HG03520 (cell line): ENCODE measurements around the gene NABP2.

ENCODE experiments used
- ATAC-seq: cut with Tn5 transposase; IDR thresholded peaks from one replicate; pipeline ENCODE4 v1.9.1; 2021; ENCODE audit warnings: mild to moderate bottlenecking, moderate library complexity; ENCODE audit not compliant: unreplicated experiment

Gene NABP2

DNA sequence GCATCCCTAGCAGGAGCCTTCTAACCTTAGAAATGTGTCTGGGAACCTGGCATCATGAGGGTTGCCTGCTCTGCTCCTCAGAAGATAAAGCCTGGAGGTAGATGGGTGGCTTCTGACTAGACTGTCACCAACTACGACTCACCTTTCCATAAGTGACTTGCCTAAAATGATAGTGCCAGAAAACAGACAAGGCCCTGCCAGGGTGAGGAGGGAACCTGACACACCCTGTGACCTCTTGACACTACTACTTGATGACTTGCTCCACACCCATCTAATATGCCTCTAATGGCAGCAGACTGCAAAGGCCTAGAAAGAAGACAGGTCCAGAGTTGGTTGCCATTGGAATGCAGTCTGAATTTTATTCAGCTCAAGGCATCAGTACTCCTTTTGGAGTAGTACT is 11.8 kb upstream of the NABP2 start:
- no peak for ATAC-seq

DNA sequence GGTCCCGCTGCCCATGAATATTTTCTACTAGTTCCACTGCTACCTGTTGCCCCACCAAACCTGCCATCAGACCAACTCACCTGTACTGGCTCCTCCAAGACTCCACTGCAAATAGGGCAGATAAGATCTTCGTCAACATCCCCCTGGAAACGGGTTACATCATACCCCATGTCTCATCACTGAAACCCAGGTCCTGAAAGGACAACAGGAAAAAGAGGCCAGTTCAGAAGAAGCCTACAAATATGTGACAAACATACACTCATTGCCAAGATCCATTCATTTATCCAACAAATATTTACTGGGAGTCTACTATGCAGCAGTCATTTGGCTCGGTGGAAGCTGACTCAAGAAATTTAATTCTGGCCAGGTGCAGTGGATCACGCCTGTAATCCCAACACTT is 10.3 kb upstream of the NABP2 start:
- no peak for ATAC-seq

DNA sequence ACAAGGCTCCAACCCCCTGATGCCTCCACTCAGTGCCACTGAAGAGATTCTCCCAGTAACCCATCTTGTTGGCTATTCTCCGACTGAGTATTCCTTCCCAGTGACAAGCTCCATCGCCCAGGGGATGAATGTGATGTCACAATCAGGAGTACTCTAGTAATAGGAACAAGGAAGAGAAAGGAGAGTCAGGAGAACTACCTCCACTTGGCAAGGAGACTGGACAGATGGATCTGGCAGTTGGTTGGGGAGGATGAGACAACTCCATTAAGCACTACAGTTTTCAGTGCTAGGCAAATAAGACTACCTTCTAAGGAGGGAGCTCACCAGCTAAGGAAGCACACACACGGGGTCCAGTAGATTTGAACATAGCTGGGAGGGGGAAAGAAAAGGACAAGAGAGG is 7.7 kb upstream of the NABP2 start:
- ATAC-seq: no peak

DNA sequence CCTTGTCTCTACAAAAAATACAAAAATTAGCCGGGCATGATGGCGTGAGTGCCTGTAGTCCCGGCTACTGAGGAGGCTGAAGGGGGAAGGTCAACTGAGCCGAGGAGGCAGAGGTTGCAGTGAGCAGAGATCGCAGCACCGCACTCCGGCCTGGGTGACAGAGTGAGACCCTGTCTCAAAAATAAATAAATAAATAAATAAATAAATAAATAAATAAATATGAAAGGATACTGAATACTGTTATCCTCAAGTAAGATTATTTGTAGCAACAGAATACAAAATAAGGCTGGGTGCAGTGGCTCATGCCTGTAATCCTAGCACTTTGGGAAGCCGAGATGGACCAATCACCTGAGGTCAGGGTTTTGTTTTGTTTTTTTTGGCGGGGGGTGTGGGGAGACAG is 4.3 kb upstream of the NABP2 start:
- ATAC-seq: no peak

DNA sequence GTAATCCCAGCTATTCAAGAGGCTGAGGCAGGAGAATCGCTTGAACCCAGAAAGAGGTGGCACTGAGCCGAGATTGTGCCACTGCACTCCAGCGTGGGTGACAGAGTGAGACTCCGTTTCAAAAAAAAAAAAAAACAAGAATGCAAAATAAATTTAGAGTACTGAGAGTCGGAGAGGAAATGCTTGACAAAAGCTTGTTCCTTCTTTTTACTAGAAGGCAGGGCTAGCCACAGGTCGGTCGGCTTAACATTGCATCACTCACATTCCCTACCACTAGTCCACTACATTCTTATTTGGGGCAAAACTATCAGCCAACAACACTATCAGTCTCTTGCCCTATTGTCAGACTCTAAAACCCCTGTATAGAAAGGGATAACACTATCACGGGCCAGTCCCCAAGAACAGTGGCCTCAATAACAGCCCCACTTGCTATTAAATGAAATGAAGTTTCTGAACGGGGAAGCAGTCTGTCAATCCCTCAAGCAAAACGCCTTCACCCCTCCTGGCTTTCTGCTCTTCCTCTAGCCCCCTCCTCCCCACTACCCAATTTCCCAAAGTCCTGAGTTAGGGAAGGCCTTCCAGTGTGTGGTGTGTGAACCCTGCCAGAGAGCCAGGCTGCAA is 3.4 kb upstream of the NABP2 start:
- ATAC-seq: no peak

DNA sequence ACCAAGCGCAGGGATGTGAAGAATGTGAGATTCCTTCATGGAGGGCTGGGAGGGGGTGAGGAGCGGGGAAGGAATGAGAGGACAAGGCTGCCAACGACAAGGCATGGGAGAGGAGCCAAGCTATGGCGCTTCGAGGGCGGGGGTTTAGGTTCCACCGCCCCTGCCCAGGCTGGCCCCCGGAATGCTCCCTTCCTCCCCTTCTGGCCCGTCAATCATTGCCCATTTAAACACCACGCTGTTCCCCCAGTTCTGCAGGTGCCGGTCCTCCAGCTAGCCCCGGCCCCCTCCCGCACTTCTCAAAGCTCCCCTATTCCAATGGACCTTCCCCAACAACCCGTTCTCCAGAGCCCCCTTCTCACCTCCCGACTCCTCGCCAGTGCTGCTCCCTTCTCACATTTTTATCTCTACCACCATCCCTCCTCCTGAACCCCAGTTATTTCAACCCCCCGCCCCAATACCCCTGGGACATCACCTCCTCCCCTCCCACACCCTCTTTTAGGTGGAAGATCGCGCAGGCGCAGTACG is 2.8 kb upstream of the NABP2 start:
- peak; percentile 14 for ATAC-seq

DNA sequence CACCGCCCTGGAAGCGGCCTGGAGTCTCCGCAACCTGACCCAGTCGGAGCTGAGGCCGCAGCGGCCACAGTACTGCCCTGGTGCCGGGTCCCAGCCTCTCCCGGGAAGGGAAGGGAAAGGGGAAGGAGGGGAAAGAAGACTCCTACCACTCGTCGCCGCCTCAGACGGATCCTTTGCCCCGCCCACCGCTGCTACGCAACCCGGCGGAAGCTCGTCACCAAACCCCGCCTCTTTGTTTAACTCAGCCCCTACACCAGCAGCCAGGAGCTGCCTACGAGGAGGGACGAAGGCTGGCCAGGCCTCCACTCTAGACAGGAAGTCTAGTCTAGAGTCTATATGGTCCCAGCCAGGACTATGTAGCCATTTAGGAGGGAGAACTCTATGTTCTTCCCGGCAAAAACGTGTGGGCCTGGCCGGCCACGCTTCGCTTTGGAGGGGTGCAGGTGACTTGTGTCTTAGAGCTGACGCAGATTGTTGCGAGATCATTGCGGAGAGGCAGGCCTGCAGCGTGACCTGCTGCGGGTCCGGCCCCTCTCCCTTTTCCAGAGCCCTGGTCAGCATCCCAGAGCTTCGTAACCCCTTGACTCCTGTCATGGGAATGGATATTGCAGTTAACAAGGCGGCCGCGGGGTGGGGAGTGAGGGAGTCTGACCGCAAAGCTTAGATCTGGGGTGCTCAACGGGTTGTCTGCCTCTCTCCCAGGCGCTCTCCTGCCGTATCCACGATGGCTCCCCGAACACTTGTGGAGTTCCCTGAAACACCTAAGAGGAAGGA is 2.2 kb upstream of the NABP2 start, which contains the start of gene RNF41:
RNF41 (minus strand) TSS at position 166 of the 774 bp plus-strand sequence. CDS start 7,875 bp downstream, outside the sequence.
- peak; percentile 68 for ATAC-seq

DNA sequence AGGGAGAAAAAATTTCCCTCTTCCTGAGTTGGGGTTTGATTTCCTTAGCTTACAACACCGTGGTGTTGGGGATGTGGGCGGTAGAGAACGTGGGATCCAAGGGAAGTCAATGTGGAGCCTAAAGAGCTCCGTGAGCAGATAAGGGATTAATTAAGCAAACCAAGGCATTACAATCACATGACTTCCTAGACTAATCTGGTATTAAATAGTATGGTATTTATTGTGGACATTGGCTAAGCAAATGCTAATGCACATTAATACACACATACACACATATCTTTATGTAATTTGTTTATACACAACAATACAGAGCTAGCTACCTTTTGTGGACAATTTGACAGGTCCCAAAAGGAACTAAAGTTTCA is 1.6 kb upstream of the NABP2 start:
- ATAC-seq: no peak

DNA sequence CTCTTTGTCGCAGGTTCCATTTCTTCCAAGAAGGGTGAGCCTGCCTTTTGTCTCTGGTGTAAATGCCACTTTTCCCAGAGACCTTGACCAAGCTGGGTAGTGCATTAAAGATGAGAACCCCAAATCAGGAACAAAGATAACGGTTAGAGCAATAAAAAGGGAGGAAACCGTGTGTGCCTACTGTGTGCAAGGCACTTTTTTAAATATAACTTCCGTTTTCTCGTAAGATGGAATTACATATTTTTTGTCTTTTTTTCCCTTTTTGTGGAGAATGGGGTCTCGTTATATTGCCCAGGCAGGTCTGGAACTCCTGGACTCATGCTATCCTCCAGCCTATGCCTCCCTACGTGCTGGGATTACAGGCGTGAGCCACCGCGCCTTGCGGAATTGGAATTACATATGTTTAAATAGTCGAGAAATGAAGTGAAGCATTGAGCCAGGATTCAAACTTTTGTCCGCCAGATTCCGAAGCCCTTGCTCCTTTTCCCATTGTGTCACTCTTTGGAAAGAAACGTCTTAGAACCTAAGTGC is 506 bp upstream of the NABP2 start:
- no peak for ATAC-seq

DNA sequence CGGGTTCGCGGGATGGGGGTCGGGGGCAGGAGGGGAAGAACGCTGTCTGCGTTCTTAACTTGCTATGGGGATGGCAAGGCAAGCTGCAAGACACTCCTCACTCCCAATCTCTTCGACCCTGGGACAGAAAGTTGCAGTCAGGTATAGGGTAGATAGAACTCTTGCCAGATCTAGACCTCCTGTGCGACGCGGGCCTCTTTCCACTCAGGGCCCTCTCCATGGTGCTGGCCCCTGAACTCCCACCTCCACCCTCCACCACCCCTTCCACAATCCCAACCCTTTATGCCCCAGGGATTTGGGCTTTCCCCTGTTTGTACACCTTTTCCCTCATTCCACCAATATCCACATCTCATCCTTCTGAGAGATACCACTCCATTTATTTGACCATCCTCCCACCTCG is 812 bp downstream of the NABP2 start:
- ATAC-seq: no peak

DNA sequence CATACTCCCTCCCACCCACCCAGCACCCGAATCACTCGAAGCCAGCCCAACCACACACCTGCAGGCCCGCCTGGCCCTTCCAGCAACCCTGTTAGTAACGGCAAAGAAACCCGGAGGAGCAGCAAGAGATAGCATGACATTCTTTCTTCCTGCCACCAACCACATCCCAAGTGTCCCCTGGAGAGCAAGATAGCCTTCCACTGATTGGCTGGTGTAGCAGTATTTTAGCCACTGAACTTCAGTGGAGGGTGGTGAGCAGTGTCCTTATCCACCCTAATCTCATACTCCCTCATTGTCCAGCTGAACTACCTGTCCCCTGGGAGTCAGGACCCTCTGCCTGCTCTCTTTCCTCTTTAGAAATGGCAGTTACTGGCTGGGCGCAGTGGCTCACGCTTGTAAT is 4.9 kb downstream of the NABP2 start:
- no peak for ATAC-seq

DNA sequence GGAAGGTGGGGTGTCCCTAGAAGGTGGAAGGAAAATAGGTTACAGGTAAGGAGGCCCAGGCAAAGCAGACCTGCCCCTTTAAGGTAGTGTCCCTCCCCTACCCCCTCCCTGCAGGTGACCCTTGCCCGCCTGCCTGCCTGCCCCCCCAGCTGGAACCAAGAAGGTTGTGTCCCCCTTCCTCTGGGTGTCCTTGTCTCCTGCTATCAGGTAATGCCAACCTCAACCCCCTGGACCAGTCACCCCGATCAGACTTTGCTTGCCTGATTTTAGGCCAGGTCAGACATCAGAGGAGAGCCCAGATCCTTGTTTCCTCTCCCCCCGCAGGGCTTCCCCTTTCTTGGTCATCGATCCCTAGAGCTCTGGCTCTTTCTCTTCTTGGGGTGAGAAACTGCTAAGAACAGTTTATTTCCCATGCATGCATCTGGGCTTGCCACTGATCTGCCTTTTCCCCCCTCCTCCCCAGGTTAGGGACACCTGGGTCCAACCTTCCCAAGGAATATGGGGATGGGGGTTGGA is 5.8 kb downstream of the NABP2 start, which contains the start of gene SLC39A5:
SLC39A5 (plus strand) TSS at position 136 of the 516 bp plus-strand sequence. CDS start 1,224 bp downstream, outside the sequence.
- ATAC-seq: no peak

DNA sequence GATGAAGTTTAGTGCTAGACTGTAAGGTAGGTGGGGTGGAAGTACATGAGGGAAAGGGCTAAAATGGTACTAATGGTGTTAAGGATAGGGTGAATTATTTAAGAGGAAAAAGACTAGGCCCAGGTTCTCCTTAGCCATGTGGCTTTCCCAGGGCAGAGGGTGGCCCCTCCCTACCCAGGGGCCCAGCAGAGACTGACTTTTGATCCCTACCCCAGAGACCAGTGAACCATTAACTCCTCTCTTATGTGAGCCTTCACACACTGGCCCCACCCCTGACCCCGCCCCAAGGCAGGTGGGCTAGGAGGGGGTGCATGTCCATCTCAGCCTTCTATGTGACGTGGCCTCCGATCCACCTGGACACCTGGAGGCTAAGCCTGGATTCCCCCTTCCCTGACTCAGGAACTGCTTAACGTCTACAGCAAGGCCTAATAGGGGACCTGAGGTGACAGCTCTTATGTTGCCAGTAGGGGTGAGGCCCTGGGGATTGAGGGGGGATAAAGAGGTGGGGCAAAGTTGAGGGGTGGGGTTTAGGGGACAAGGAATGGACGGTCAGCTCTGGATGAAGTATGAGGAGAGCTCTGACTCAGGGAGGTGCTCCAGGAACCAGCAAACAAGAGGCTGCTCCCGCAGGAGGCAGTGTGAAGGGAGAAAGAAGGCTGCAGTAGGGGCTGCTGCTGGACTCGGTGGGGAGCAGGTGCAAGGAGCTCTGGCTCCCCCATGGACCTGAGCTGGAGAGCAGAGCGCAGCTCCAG is 6.5 kb downstream of the NABP2 start:
- no peak for ATAC-seq

DNA sequence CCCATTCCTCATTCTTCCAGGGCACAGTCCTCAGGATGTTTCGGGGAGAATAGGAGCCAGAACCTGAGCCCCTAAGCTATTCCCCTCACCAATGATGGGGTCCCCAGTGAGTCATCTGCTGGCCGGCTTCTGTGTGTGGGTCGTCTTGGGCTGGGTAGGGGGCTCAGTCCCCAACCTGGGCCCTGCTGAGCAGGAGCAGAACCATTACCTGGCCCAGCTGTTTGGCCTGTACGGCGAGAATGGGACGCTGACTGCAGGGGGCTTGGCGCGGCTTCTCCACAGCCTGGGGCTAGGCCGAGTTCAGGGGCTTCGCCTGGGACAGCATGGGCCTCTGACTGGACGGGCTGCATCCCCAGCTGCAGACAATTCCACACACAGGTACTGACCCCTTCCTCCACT is 7.0 kb downstream of the NABP2 start:
- no peak for ATAC-seq

DNA sequence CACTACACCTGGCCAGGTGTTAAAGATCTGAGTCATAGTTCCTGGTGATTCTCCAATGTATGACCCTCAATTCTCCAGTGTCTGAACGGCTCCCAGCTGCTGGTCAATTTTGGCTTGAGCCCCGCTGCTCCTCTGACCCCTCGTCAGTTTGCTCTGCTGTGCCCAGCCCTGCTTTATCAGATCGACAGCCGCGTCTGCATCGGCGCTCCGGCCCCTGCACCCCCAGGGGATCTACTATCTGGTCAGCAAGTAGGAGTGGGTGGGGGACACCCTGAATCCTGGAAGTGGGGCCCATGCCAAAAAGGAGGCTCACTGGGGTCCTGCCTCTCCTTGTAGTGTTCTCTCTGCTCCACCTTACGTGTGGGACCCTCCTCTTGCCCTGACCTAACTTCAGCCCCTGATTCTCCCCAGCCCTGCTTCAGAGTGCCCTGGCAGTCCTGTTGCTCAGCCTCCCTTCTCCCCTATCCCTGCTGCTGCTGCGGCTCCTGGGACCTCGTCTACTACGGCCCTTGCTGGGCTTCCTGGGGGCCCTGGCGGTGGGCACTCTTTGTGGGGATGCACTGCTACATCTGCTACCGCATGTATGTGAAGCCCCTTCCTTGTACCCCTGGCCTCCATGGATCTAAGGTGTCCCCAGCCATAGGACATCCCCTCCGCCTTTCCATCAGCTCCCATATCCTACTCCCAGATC is 10.7 kb downstream of the NABP2 start:
- no peak for ATAC-seq

DNA sequence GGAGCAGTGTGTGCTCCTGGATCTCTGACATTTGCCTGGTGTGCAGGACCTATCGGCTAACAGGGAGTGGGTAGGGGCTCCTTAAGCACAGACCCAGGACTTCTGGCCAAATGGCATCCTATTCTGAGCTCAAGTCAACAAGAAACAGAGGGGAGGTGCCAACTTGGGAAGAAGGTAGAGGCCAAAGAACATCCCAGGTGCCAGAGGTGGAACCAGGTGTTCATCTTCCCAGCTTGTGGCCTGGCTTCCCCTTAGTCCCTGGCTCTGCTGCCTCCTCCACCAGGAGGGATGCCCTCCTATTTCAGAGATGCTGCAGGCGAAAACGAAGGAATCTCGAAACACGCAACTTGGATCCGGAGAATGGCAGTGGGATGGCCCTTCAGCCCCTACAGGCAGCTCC is 11.9 kb downstream of the NABP2 start:
- no peak for ATAC-seq

DNA sequence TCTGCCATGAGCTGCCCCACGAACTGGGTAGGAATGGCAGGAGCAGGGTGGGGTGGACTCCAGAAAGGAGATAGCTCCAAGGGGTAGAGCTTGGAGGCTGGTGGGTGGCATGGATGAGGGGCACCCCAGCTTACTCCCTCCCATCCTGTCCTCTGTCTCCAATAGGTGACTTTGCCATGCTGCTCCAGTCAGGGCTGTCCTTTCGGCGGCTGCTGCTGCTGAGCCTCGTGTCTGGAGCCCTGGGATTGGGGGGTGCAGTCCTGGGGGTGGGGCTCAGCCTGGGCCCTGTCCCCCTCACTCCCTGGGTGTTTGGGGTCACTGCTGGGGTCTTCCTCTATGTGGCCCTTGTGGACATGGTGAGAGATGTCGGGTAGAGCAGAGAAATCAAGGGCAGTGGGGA is 12.8 kb downstream of the NABP2 start:
- no peak for ATAC-seq

DNA sequence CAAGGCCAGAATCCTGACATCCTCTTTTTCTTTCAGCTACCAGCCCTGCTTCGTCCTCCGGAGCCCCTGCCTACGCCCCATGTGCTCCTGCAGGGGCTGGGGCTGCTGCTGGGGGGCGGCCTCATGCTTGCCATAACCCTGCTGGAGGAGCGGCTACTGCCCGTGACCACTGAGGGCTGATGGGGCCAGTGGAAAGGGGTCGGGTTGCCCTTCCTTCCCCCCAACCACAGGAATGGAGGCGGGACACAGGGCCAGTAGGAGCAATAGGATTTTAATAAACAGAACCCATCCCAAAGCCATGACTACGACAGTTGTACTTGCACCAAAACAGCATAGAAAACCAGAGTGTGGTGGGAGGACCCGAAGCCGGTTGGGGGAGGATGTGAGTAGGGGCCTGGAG is 13.4 kb downstream of the NABP2 start:
- no peak for ATAC-seq

DNA sequence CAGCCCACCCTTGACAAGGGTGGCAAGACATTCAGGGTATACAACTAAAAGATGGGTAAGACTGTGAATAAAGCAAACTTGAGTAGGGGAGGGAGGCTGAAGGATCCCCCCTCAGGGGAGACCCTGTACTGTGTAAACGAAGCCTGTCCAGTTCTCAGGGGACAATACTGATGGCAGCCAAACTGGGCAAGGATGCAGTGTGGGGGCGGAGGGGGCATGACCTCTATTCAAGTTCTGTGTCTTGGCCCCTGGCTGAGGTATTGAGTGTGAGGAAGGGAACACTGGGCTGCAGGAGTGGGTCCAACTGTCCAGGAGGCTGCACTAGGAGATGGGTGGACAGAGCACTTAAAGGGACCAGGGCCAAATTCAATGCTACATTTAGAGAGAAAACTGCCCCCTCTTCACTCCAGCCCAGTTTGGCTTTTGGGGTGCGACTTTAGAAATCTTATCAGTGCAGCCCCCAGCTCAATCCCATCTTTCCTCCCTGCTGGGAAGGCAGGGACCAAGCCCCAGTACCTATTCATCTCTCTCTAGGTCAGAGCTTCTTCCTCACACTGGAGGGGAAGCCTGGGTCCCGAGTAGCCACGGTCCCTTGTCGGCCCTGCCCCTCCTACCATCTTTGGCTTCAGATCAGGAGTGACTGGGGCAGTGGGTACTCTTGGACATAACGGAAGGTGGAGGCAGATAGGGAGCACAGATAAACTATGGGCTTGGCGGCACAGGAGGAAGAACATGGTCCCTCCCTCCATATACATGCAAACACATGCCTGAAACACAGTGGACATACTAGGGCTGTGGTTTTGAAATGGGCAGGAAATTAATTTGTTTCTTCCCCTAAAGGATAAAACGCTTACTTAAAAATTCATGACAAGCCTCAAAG is 17.5 kb downstream of the NABP2 start:
- ATAC-seq: no peak

DNA sequence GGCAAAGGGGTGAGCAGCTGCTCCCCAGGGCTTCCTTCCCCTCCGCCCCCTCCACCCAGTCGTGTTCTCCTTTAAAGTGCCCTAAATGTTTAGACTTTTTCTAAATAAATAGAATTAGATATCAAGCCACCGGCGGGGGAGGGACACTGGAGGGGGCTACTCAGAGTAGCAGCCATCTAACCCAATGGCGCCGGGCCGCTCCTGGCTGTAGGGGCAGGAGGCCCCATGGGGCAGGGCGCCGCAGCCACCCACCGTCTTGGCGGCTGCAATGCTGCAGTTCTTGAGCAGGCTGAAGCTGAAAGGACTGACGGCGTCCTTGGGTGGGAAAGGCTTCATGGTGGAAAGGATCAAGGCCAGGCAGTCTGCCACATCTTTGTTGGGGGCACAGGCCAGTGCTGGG is 18.8 kb downstream of the NABP2 start:
- ATAC-seq: no peak
